WI38 (cell line): ENCODE data around the gene EOGT.

Experiments used
- H3K4me3 ChIP-seq: 2 replicates; pipeline ENCODE4 v1.5.1; 2011; ENCODE audit warnings: low read depth, mild to moderate bottlenecking, control low read depth, low read length
- CTCF ChIP-seq: IDR thresholded peaks from 2 replicates; pipeline ENCODE4 v1.5.1; 2012; ENCODE audit warnings: low read depth, mild to moderate bottlenecking, control low read depth, low read length

EOGT gene

GRCh38 chr3:69013253-69014021 is at the start of gene EOGT:
TSS of gene EOGT (minus strand) at chr3:69013684. CDS start at chr3:69009846, 3,838 bp downstream.
- TF ChIP-seq CTCF: peak; percentile 61
- peak within 1 kb of the TSS; percentile 74 for H3K4me3 ChIP-seq

GRCh38 chr3:69059688-69060087 is 46.2 kb upstream of the EOGT start:
- no peak overlapping the region for H3K4me3 ChIP-seq
- no peak for TF ChIP-seq CTCF

GRCh38 chr3:69058947-69059224 is 45.4 kb upstream of the EOGT start:
- H3K4me3 ChIP-seq: no peak overlapping the region
- no peak for TF ChIP-seq CTCF

GRCh38 chr3:69058180-69058946 is 44.9 kb upstream of the EOGT start:
- no peak overlapping the region for H3K4me3 ChIP-seq
- TF ChIP-seq CTCF: no peak

- no peak for TF ChIP-seq CTCF
- H3K4me3 ChIP-seq: peak overlapping the region; percentile 98
Measured at GRCh38 chr3:69052472-69052898, 39.0 kb upstream of the EOGT start.

- peak within 1 kb of the TSS; percentile 98 for H3K4me3 ChIP-seq
- no peak for TF ChIP-seq CTCF
Measured at GRCh38 chr3:69051756-69052471, 38.4 kb upstream of the EOGT start, which contains the start of gene TMF1. TSS of gene TMF1 (minus strand) at chr3:69052333. CDS start at chr3:69052086, 247 bp downstream.

- TF ChIP-seq CTCF: no peak
Measured at GRCh38 chr3:69048990-69049389, 35.5 kb upstream of the EOGT start.

More at GRCh38 chr3:69048990-69049389, 35.5 kb upstream of the EOGT start:
- no peak overlapping the region for H3K4me3 ChIP-seq
